GM12891 (cell line): ENCODE measurements around the gene DGKI.

ENCODE experiments used
- DNase-seq: peaks from one replicate; pipeline ENCODE4 v3.0.0; 2011; ENCODE audit warnings: low spot score; ENCODE audit not compliant: insufficient read length
- FAIRE-seq: peaks from 2 replicates; lab custom pipeline; 2011; peaks lifted over from hg19 to GRCh38; lab: Jason Lieb, UNC
- PAX5 ChIP-seq: IDR thresholded peaks from 2 replicates; pipeline ENCODE4 v1.6.1; 2011; ENCODE audit warnings: low read length, moderate library complexity, mild to moderate bottlenecking; ENCODE audit not compliant: insufficient read depth, severe bottlenecking
- POLR2A ChIP-seq: IDR thresholded peaks from 2 replicates; pipeline ENCODE4 v1.6.1; 2011; ENCODE audit warnings: low read depth, low read length, control low read depth
- POLR2AphosphoS5 ChIP-seq: IDR thresholded peaks from 2 replicates; pipeline ENCODE4 v1.6.1; 2011; ENCODE audit warnings: low read depth, low read length, control low read depth
- POU2F2 ChIP-seq: IDR thresholded peaks from 2 replicates; pipeline ENCODE4 v1.6.1; 2011; ENCODE audit warnings: low read depth, mild to moderate bottlenecking, control low read depth, low read length, moderate library complexity
- SPI1 ChIP-seq: IDR thresholded peaks from 2 replicates; pipeline ENCODE4 v1.6.1; 2011; ENCODE audit warnings: low read depth, low read length, control low read depth
- TAF1 ChIP-seq: IDR thresholded peaks from 2 replicates; pipeline ENCODE4 v1.6.1; 2011; ENCODE audit warnings: low read depth, low read length, control low read depth

DGKI gene

DNA sequence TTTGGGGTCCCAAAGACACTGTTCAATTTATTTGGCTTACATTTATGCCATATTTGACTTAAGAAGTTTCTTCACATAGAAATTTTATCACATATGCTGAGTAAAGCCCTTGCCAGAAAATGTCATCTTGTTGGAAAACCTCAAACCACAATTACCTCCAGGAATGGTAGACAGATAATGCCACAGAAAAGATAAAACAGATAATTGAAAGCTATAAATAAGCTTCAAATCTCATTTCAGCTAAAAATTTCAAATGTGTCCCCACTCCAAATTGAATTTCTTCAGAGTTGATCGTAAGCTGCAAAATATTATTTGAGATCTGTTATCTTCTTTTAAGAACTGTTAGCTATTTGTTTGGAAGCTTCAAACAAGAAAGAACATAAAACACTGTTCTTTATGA lies 326.8 kb downstream of the DGKI start:
- TF ChIP-seq POLR2A (no peak), POLR2AphosphoS5 (no peak), POU2F2 (no peak), TAF1 (no peak), PAX5 (no peak), SPI1 (no peak)
- DNase-seq = no peak
- FAIRE-seq = no peak

DNA sequence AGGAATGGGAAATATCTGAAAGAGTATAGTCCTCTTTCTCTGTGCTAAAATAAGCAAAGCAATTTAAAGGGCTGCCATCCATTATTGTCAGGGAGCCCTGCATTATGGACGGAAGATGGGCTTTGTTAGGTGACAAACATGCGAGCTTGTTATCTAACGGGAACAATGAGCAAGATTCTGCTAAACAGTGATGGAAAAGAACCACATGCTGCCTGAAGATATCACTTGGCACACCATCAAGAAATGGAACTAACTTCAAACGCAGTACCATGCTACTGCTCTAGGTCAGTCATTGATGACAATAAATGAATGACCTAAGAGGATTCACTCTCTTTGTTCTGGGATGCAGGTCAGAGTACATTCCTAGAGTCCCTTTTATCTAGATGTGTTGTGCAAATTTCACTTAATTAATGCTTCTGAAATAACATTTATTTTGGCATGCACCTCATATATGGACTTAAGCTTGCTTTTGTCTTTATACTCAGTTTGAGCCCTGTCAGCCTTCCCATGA lies 327.5 kb downstream of the DGKI start:
- no peak for DNase-seq
- FAIRE-seq = no peak
- TF ChIP-seq POLR2AphosphoS5 = no peak
- TF ChIP-seq POU2F2 = no peak
- TF ChIP-seq PAX5 = no peak
- no peak for TF ChIP-seq SPI1
- TF ChIP-seq TAF1 = no peak
- TF ChIP-seq POLR2A = no peak

DNA sequence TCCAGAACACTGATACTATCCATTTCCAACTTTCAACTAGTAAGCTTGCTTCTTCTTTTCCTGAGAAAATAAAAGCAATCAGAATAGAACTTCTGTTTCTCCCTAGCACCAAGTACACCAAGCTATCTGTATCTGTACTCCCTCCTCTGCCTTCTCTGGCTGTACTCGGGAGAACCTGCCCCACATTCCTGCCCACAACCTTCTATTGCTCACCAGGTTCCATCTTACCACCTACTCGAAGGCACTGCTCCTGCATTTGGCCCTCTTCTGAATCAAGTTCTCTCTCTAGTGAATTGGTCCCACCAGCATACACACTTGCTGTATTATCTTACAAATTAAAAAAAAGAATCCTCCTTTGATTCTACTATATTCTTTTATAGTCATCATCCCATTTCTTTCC lies 333.7 kb downstream of the DGKI start:
- TF ChIP-seq POLR2A = no peak
- TF ChIP-seq TAF1 = no peak
- no peak for TF ChIP-seq PAX5
- TF ChIP-seq SPI1 = no peak
- TF ChIP-seq POU2F2 = no peak
- TF ChIP-seq POLR2AphosphoS5 = no peak
- FAIRE-seq = no peak
- no peak for DNase-seq

DNA sequence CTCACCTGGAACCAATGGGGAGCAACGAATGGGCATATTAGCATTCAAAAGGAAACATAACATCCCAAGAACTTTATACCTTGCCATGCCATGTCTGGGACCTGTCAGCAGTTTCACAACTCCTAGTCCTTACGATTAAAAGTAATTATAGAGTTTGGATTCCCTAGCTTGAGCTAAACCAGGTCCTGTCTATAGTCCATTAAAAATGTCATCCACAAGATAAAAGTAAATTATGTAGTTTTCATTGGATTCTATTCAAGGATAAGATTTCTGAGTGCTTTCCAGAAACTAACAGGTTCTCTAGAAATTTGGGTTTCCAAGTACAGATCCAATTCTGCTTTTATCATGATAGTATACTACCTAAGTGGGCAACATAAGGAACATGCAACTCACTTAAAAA lies 339.7 kb downstream of the DGKI start:
- DNase-seq (no peak), FAIRE-seq (no peak)
- TF ChIP-seq TAF1 (no peak), SPI1 (no peak), POLR2AphosphoS5 (no peak), POU2F2 (no peak), PAX5 (no peak), POLR2A (no peak)

DNA sequence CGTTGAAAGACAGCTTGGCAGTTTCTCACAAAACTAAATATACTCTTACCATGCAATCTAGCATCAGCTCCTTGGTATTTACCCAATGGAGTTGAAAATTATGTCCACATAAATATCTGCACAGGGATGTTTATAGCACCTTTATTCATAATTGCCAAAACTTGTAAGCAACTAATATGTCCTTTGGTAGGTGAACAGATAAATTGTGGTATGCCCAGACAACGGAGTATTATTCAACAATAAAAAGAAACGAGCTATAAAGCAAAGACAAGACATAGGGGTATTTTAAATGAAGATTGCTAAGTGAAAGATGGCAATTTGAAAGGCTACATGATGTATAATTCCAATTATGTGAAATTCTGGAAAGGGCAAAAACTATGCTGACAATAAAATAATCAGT lies 340.7 kb downstream of the DGKI start:
- TF ChIP-seq SPI1 (no peak), TAF1 (no peak), PAX5 (no peak), POU2F2 (no peak), POLR2AphosphoS5 (no peak), POLR2A (no peak)
- FAIRE-seq = no peak
- no peak for DNase-seq

DNA sequence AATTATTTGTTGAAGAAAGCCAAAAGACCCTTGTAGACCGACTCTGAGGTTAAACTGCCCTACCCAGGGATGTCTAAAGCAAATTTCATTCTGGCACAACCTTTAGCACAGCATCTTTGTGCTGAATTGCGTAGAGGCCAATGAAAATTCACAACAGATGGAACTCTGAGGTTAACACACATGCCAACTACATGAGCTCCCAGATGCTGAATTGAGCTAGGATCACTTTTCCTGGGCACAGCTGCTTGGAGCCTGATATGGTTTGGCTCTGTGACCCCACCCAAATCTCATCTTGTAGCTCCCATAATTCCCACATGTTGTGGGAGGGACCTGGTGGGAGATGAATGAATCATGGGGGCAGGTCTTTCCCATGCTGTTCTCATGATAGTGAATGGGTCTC lies 345.2 kb downstream of the DGKI start:
- FAIRE-seq (no peak), DNase-seq (no peak)
- TF ChIP-seq POLR2A = no peak
- no peak for TF ChIP-seq POLR2AphosphoS5
- no peak for TF ChIP-seq TAF1
- TF ChIP-seq PAX5 = no peak
- no peak for TF ChIP-seq POU2F2
- no peak for TF ChIP-seq SPI1

DNA sequence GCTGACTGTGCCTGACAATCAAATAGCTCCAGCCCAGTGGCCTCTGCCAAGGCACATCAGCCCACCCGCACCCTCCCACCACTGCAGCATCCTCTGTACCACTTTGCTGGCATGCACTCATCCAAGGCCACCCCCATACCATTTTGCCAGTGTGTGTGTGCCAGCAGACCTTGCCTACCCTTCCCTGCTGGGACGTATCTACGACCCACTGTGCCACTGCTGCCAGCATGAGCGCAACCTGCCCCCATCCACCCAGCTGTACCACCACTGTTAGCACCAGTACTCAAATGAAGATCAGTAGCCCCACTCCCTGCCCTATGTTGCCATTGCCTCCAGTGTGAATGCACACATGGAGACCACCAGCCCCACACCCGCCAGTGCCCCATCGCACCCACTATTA lies 353.9 kb downstream of the DGKI start:
- FAIRE-seq (no peak), DNase-seq (no peak)
- no peak for TF ChIP-seq SPI1
- TF ChIP-seq POLR2A = no peak
- TF ChIP-seq PAX5 = no peak
- no peak for TF ChIP-seq POLR2AphosphoS5
- no peak for TF ChIP-seq POU2F2
- no peak for TF ChIP-seq TAF1

DNA sequence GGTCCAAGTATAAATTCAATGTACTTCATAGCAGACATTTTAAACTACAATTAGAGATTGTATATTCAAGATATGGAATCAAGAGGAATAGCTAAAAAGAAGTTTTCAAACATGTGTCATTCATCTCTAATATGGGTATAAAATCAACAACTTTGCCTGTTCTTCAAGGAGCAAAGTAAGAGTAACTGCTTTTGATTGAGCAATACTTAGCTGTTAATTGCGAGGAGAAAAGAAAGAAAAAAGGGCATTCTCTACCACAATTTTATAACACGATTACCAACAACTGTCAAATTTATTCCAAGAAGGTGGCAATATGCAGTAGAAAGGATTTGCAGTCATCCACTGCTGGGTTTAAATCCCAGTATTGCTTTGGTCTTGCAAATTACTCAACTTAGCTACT lies 356.9 kb downstream of the DGKI start:
- no peak for DNase-seq
- TF ChIP-seq POLR2A (no peak), PAX5 (no peak), SPI1 (no peak), POLR2AphosphoS5 (no peak), TAF1 (no peak)
- FAIRE-seq = no peak

DNA sequence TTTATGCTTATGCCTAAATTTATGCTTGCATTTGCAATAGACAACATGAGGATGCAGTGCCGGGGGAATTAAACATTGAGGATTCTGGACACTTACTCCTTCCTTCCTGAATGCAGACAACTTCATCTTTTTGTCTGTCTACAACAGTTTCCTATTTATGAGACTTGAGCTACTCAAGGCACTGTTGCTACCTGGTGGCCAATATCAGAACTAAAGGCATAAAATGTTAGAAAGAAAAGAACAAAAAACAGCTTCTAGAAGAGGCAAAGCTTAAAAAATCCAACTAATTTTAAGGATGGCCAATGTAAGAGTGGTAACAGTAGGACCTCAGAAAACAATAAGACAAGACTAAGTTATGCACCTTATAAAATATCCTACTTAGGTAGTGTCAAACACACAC lies 358.7 kb downstream of the DGKI start:
- FAIRE-seq (no peak), DNase-seq (no peak)
- TF ChIP-seq POLR2A = no peak
- TF ChIP-seq POLR2AphosphoS5 = no peak
- no peak for TF ChIP-seq TAF1
- TF ChIP-seq POU2F2 = no peak
- TF ChIP-seq PAX5 = no peak
- no peak for TF ChIP-seq SPI1

DNA sequence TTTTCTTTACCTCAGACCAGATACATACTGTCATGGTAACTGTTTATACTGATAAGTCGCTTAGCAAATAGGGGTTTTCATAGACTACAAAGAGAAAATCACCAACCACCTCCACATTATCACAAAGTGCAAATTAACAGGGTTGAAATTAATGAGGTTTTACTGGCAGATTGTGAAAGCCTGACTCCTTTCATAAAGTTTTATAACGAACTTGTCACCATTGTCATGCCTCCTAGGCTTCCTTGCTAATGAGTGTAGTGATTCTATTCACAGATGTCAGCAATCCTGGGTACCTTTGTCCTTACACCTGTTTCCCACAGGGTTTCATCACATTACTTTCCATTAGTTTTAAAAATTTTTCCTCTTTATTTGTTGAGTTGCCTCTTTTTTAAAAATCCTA lies 361.0 kb downstream of the DGKI start:
- TF ChIP-seq SPI1 (no peak), TAF1 (no peak), PAX5 (no peak), POLR2A (no peak), POLR2AphosphoS5 (no peak), POU2F2 (no peak)
- no peak for DNase-seq
- FAIRE-seq = no peak
